ENCODE measurements around the gene SPINK9. TPM values are rescaled to one million over a fixed set of nuclear protein-coding genes. Genes with fewer than 3 reads are reported as not detected.

The SPINK9 gene
- total and polyA plus RNA-seq, 2 of the 4 experiments (the other 2 are of a cell fraction) = not detected

DNA sequence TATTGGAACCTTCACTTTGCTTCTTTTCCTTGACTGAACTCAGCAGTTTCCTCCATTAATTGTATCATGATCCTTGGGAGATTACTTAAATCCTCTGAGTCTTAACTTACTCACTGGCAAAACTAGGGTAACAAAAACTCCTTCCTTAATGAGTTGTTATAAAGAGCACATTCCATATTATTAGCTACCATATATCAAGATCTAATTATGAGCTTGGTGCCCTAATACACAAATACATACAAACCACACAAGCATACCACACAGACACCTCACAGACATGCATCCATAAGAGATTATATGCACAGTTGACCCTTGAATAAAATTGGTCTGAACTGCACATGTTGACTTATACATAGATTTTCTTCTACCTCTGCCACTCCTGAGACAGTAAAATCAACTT, 25.6 kb upstream of the SPINK9 start:
- Histone ChIP-seq H3K4me1 (ENCODE audit: control insufficient read depth, insufficient read depth, low read length) (no peaks in the 10 kb centered on the region), H2BK5ac (ENCODE audit: low read depth, low read length, poor library complexity, severe bottlenecking) (no peak overlapping the region), H2AK9ac (replicated peaks; ENCODE audit: low read depth, low read length, poor library complexity) (no peak overlapping the region), H3K4ac (ENCODE audit: low read depth, low read length) (no peak overlapping the region), H3K4me2 (ENCODE audit: low read depth, low read length) (no peak overlapping the region), H2BK15ac (ENCODE audit: low read depth, low read length) (no peak overlapping the region), H3K56ac (ENCODE audit: extremely low read depth, insufficient read depth, low read length) (no peak overlapping the region), H3K4me3 (ENCODE audit: insufficient read depth, low read depth, low read length) (no peak overlapping the region), H4K91ac (ENCODE audit: insufficient read depth, low read depth, low read length) (no peak overlapping the region), H2BK120ac (ENCODE audit: low read depth, low read length) (no peak overlapping the region), H3K18ac (ENCODE audit: low read depth, low read length) (no peak overlapping the region), H2AK5ac (ENCODE audit: low read depth, low read length) (no peak overlapping the region), H3K9ac (ENCODE audit: low read depth, low read length) (no peak overlapping the region), H2AFZ (replicated peaks; ENCODE audit: low read length, poor library complexity) (no peak overlapping the region), H3K27ac (ENCODE audit: insufficient read depth, low read length) (no peak overlapping the region), H3K27me3 (ENCODE audit: control insufficient read depth, insufficient read depth, low read length) (no peaks in the 10 kb centered on the region), H3K9me1 (ENCODE audit: insufficient read depth, low read length) (no peaks in the 10 kb centered on the region), H3K14ac (replicated peaks; ENCODE audit: low read depth, low read length) (no peak overlapping the region), H3K36me3 (ENCODE audit: control insufficient read depth, insufficient read depth, low read length) (no peaks in the 10 kb centered on the region), H3K9me3 (ENCODE audit: control insufficient read depth, insufficient read depth, low read length) (no peaks in the 10 kb centered on the region), H3K23ac (ENCODE audit: low read depth, low read length) (no peak overlapping the region), H3K79me1 (ENCODE audit: low read depth in 1 of 2, low read length in 2 of 2) (no peaks in the 10 kb centered on the region), H4K8ac (ENCODE audit: low read depth in 2 of 2, low read length in 2 of 2) (no peak overlapping the region), H4K5ac (ENCODE audit: low read depth, low read length) (no peak overlapping the region), H2BK20ac (ENCODE audit: low read depth, low read length) (no peak overlapping the region), H4K20me1 (ENCODE audit: insufficient read depth, low read length) (no peaks in the 10 kb centered on the region)
- ATAC-seq (ENCODE audit: low read depth) = no peak
- DNase-seq = no peak
- BruUV-seq (replicated peaks) = no TSS peak
- intact Hi-C loops (cut with micrococcal nuclease) = no loop called here
- ChIA-PET POLR2A (ENCODE audit: unreplicated experiment) (no interaction called here), CTCF (no interaction called here)
- in situ Hi-C loops (cut with MboI; ENCODE audit: low sequenced_read_pairs) = no loop called here
- TF ChIP-seq RAD21 (IDR thresholded peaks at IDR 0.05; ENCODE audit: low read length) (no peak), CEBPB (IDR thresholded peaks at IDR 0.05; ENCODE audit: low read depth, low read length) (no peak), MAFK (IDR thresholded peaks at IDR 0.05; ENCODE audit: low read depth, low read length) (no peak), POLR2A (IDR thresholded peaks at IDR 0.05; ENCODE audit: low read depth, low read length) (no peak), FOS (IDR thresholded peaks at IDR 0.05; ENCODE audit: low read depth, low read length) (no peak), MXI1 (IDR thresholded peaks at IDR 0.05; ENCODE audit: borderline replicate concordance, low read depth, low read length) (no peak), BHLHE40 (IDR thresholded peaks at IDR 0.05; ENCODE audit: low read depth, low read length) (no peak), MAZ (IDR thresholded peaks at IDR 0.05; ENCODE audit: borderline replicate concordance, low read depth, low read length) (no peak), SMC3 (IDR thresholded peaks at IDR 0.05; ENCODE audit: low read depth, low read length) (no peak), NFE2L2 (IDR thresholded peaks at IDR 0.05; ENCODE audit: low read depth, low read length) (no peak)
- TF ChIP-seq, protein P1, sequence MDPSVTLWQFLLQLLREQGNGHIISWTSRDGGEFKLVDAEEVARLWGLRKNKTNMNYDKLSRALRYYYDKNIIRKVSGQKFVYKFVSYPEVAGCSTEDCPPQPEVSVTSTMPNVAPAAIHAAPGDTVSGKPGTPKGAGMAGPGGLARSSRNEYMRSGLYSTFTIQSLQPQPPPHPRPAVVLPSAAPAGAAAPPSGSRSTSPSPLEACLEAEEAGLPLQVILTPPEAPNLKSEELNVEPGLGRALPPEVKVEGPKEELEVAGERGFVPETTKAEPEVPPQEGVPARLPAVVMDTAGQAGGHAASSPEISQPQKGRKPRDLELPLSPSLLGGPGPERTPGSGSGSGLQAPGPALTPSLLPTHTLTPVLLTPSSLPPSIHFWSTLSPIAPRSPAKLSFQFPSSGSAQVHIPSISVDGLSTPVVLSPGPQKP (IDR thresholded peaks at IDR 0.05; ENCODE audit: borderline replicate concordance, low read depth, low read length) = no peak
- TF ChIP-seq, protein P2, sequence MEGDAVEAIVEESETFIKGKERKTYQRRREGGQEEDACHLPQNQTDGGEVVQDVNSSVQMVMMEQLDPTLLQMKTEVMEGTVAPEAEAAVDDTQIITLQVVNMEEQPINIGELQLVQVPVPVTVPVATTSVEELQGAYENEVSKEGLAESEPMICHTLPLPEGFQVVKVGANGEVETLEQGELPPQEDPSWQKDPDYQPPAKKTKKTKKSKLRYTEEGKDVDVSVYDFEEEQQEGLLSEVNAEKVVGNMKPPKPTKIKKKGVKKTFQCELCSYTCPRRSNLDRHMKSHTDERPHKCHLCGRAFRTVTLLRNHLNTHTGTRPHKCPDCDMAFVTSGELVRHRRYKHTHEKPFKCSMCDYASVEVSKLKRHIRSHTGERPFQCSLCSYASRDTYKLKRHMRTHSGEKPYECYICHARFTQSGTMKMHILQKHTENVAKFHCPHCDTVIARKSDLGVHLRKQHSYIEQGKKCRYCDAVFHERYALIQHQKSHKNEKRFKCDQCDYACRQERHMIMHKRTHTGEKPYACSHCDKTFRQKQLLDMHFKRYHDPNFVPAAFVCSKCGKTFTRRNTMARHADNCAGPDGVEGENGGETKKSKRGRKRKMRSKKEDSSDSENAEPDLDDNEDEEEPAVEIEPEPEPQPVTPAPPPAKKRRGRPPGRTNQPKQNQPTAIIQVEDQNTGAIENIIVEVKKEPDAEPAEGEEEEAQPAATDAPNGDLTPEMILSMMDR (conservative IDR thresholded peaks at IDR 0.05; ENCODE audit: low read depth, low read length) = no peak
- dilution Hi-C loops (cut with HindIII; ENCODE audit: low sequenced_read_pairs, unreplicated experiment) = no loop called here
